Activated naive CD8-positive, alpha-beta T cell (primary cell): ENCODE data around the gene STXBP5.

ENCODE experiments used
- H3K27ac Mint-ChIP-seq: one replicate; pipeline ENCODE4 v1.8.0; 2021; ENCODE audit warnings: mixed read lengths
- H3K27me3 Mint-ChIP-seq: one replicate; pipeline ENCODE4 v1.8.0; 2021; ENCODE audit warnings: mixed read lengths
- H3K36me3 Mint-ChIP-seq: one replicate; pipeline ENCODE4 v1.8.0; 2021; ENCODE audit warnings: mixed read lengths
- H3K4me1 Mint-ChIP-seq: one replicate; pipeline ENCODE4 v1.8.0; 2021; ENCODE audit warnings: low read depth, mixed read lengths
- H3K4me3 Mint-ChIP-seq: one replicate; pipeline ENCODE4 v1.8.0; 2021; ENCODE audit warnings: mild to moderate bottlenecking, mixed read lengths
- H3K9me3 Mint-ChIP-seq: one replicate; pipeline ENCODE4 v1.8.0; 2021; ENCODE audit warnings: low read depth, mixed read lengths

Gene STXBP5

DNA sequence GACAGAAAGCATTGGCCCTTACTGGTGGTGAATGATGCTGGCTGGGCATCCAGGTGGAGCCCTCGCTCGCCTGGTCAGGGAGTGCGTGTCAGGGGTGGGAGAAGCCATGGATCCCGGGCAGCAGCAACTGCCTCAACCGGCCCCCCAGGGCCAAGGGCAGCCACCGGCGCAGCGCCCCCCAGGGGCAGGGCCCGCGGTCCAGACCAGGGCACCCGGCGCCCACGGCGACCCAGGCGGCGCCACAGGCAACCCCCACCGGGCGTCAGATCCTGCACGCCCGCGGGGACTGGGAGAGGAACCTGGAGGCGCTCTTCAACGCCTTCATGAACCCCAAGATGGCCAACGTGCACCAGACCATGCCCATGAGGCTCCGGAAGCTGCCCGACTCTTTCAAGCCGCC, 202.6 kb downstream of the STXBP5 start:
- Mint-ChIP-seq H3K36me3 (peaks cover 4% of the 10 kb centered on the region), H3K4me1 (no peaks in the 10 kb centered on the region), H3K27ac (no peak overlapping the region), H3K4me3 (no peak overlapping the region), H3K9me3 (peaks cover 16% of the 10 kb centered on the region), H3K27me3 (peaks cover 14% of the 10 kb centered on the region)

DNA sequence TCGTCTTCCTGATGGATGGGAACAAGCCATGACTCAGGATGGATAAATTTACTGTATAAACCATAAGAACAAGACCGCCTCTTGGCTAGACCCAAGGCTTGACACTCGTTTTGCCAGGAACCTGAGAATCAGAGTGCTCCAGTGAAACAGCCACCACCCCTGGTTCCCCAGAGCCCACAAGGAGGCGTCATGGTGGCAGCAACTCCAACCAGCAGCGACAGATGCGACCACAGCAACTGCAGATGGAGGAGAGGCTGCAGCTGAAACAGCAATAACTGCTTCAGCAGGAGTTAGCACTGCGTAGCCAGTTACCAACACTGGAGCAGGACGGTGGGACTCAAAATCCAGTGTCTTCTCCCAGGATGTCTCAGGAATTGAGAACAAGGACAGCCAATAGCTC, 203.4 kb downstream of the STXBP5 start:
- Mint-ChIP-seq H3K4me1 (no peaks in the 10 kb centered on the region), H3K9me3 (peaks cover 10% of the 10 kb centered on the region), H3K36me3 (peaks cover 2% of the 10 kb centered on the region), H3K4me3 (no peak overlapping the region), H3K27ac (no peak overlapping the region), H3K27me3 (peaks cover 19% of the 10 kb centered on the region)

DNA sequence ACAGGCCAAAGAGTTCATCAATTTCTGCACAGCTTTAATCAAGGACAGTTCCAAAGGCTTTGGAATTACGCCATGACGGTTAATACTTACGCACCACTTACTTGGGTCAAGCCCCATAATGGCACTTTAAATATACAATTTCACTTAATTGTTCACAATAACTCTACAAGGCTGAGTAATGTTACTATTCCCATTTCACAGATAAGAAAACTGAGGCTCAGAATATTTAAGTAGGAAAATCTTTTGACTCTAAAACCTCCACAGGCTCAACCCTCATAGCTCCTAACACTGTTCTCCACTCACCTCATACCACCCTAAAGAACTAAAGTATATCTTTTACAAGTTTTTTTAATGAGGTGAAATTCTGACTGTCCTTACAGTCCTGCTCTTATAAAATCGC, 212.4 kb downstream of the STXBP5 start:
- Mint-ChIP-seq H3K36me3 (no peaks in the 10 kb centered on the region), H3K27ac (no peak overlapping the region), H3K4me1 (no peaks in the 10 kb centered on the region), H3K27me3 (peaks cover 13% of the 10 kb centered on the region), H3K4me3 (no peak overlapping the region), H3K9me3 (no peaks in the 10 kb centered on the region)

DNA sequence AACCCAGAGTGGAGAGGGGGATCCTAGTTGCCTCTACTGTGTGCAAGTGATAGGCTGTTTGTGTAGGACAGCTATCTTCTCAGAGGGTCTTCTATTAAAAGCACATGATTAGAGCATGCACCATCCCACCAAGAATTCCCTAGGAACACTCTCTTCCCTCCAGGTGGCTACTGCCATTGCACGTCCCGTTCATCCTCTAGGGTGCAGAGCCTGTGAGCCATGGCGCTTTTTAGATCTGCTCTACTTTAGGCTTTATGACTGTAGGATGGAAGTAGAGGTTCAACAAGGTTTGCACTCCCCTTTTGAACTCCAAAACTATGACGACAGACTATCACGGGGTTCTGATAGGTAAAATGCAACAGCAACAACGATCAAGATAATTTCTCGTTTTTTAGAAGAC, 213.7 kb downstream of the STXBP5 start:
- H3K9me3 Mint-ChIP-seq, result no peaks in the 10 kb centered on the region
- H3K36me3 Mint-ChIP-seq, result no peaks in the 10 kb centered on the region
- peaks cover 7% of the 10 kb centered on the region for H3K27me3 Mint-ChIP-seq
- no peak overlapping the region for H3K27ac Mint-ChIP-seq
- H3K4me1 Mint-ChIP-seq, result no peaks in the 10 kb centered on the region
- H3K4me3 Mint-ChIP-seq, result no peak overlapping the region

DNA sequence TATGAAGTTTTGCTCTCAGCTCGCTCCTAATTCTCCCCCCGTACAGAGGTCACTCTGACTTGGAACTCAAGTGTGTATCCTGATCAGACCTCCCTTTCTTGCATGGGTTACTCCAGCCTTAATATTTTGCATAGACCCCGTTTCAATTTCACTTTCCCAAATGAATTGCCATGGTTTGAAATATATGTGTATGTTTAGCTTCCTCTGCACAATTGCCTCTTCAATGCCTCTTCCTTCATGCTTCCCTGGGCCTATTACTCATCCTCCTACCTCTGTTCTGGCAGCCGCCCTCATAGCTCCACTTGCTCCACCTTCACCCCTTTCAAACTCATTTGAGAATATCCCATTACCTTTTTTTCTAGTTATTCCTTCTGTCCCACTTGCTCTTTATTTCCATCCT, 214.3 kb downstream of the STXBP5 start:
- Mint-ChIP-seq H3K27me3 (peaks cover 7% of the 10 kb centered on the region), H3K36me3 (no peaks in the 10 kb centered on the region), H3K4me1 (no peaks in the 10 kb centered on the region), H3K4me3 (no peak overlapping the region), H3K9me3 (no peaks in the 10 kb centered on the region), H3K27ac (no peak overlapping the region)

DNA sequence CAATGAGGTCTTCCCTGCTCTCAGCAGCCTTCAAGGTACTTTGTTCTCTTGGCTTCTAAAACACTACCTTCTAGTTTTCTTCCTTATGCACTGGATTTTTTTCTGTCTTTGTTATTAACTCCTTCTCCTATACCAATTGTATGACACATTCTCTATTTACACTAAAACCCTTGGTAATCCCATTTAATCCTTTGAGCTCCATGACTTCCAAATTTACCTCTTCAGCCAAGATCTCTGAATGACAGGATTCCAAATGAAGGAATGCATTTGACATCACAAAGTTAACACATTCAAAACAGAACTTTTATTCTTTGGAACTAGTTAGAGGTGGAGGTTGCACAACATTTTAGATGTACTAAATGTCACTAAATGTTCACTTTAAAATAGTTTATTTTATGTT, 217.7 kb downstream of the STXBP5 start:
- H3K27ac Mint-ChIP-seq, result no peak overlapping the region
- H3K36me3 Mint-ChIP-seq, result peaks cover 2% of the 10 kb centered on the region
- no peaks in the 10 kb centered on the region for H3K9me3 Mint-ChIP-seq
- H3K4me3 Mint-ChIP-seq, result no peak overlapping the region
- no peaks in the 10 kb centered on the region for H3K4me1 Mint-ChIP-seq
- H3K27me3 Mint-ChIP-seq, result peaks cover 7% of the 10 kb centered on the region

DNA sequence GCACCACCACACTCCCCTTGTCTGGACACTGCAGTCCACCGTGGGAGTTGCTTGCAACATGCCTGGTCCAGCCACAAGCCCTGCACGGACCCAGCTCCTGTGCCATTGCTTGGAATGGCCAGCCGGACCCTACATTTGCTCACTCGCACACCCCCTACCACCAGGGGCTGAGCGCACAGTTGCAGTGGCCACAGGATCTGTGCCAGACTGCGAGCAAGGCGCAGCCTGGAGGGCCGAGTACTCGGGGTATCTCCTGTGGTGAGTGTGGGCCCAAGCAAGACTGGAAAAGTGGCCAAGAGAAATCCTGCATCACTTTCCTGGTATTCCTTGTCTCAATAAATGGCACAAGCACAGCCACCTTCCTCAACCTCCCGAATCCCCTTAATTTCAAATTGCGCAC, 218.9 kb downstream of the STXBP5 start:
- no peaks in the 10 kb centered on the region for H3K9me3 Mint-ChIP-seq
- no peak overlapping the region for H3K27ac Mint-ChIP-seq
- H3K27me3 Mint-ChIP-seq, result peaks cover 7% of the 10 kb centered on the region
- no peaks in the 10 kb centered on the region for H3K4me1 Mint-ChIP-seq
- peaks cover 2% of the 10 kb centered on the region for H3K36me3 Mint-ChIP-seq
- H3K4me3 Mint-ChIP-seq, result no peak overlapping the region

DNA sequence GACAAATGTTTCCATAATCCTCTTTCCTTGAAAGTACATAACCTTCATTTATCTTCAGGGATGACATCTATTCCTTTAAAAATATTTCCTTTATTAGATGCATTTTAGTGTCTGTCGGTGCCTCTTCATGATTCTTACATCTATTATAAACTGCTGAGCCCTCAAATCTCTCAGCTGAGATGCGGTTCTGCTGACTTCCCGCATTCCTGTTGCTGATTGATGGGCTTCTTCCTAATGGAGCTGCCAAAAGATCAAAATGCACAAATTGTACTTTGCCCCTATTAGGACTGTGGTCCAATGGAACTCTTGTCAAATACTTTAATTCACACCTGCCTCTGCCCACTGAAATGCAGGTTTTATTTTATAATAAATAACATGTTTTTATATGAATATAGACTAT, 225.6 kb downstream of the STXBP5 start:
- H3K27me3 Mint-ChIP-seq, result peaks cover 1% of the 10 kb centered on the region
- H3K36me3 Mint-ChIP-seq, result peaks cover 2% of the 10 kb centered on the region
- H3K4me3 Mint-ChIP-seq, result no peak overlapping the region
- no peak overlapping the region for H3K27ac Mint-ChIP-seq
- H3K4me1 Mint-ChIP-seq, result no peaks in the 10 kb centered on the region
- no peaks in the 10 kb centered on the region for H3K9me3 Mint-ChIP-seq

DNA sequence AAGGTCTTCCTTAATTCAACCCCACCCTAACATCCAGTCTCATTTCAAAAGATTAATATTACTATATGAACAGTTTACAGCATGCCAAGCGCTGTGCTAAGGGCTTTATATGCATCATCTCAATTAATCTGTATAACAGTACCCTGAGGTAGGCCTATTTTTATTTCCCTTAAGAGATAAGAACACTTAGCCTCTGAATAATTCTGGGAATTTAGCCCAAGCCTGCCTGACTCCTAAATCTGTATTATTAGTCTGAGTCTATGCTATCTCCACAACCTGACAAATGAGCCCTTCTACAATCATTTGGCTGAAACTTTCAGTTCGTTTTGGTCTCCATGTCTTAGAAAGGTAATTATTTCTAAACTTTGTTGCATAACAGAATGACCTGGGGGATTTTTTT, 226.6 kb downstream of the STXBP5 start:
- Mint-ChIP-seq H3K36me3 (peaks cover under 1% of the 10 kb centered on the region), H3K9me3 (no peaks in the 10 kb centered on the region), H3K4me3 (no peak overlapping the region), H3K4me1 (no peaks in the 10 kb centered on the region), H3K27ac (no peak overlapping the region), H3K27me3 (no peaks in the 10 kb centered on the region)

DNA sequence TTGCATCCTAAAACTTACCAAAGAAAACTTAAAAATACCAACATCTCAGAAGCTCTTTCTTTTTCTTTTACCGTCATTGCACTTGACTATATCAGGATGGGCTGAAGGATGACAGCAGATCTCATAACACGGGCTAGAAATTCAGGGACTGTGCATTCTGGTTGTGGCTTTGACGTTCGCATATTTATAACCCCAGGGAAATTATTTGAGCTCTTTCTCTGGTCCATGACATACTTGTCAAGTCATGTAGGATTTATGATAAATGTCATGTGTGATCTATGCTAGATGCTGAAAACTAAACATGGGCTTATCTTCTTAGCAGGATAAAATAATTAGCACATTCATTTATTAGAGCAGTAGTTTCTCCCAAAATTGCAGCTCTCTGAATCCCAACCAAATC, 229.9 kb downstream of the STXBP5 start:
- no peak overlapping the region for H3K4me3 Mint-ChIP-seq
- no peaks in the 10 kb centered on the region for H3K9me3 Mint-ChIP-seq
- H3K4me1 Mint-ChIP-seq, result no peaks in the 10 kb centered on the region
- H3K27ac Mint-ChIP-seq, result no peak overlapping the region
- peaks cover 2% of the 10 kb centered on the region for H3K27me3 Mint-ChIP-seq
- no peaks in the 10 kb centered on the region for H3K36me3 Mint-ChIP-seq

DNA sequence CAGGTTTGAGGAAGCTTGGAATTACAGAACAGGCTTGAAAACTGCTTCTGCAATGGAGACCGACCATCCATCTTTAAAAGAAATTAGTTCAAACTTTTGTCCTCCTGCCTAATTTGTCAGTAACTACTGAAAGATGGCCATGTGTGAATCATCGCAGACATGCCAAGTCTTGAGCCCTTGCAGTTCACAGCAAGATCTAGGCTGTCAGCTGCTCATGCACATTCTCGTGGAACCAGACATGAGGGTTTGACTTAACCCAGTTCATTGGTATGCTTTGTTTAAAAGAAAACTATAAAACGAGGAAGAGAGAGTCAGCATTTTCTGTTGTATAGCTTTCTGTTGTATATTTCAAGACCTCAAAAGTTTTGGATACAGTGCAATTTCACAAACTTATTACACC, 230.3 kb downstream of the STXBP5 start:
- Mint-ChIP-seq H3K36me3 (no peaks in the 10 kb centered on the region), H3K27me3 (peaks cover 2% of the 10 kb centered on the region), H3K4me1 (no peaks in the 10 kb centered on the region), H3K27ac (no peak overlapping the region), H3K9me3 (no peaks in the 10 kb centered on the region), H3K4me3 (no peak overlapping the region)

DNA sequence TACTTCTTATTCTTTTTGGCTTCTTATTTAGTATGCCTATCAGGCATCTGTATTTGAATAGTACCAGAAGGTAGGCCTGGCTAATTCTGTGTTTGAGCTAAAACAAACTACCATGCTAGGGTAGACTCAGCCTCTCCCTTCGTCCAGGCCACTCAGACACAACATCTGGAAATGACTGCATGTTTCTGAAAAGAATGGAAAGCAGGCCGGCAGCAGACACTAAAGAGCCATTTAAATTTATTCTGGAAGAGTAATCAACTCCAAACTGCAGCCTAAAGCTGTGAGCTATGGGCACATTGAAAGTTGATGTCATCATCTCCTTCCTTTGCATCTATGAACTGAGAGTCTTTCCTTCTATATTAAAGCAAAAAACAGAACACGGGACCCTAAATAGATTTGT, 233.4 kb downstream of the STXBP5 start:
- H3K36me3 Mint-ChIP-seq, result no peaks in the 10 kb centered on the region
- no peak overlapping the region for H3K4me3 Mint-ChIP-seq
- H3K4me1 Mint-ChIP-seq, result no peaks in the 10 kb centered on the region
- H3K27ac Mint-ChIP-seq, result no peak overlapping the region
- H3K9me3 Mint-ChIP-seq, result no peaks in the 10 kb centered on the region
- peaks cover 2% of the 10 kb centered on the region for H3K27me3 Mint-ChIP-seq

DNA sequence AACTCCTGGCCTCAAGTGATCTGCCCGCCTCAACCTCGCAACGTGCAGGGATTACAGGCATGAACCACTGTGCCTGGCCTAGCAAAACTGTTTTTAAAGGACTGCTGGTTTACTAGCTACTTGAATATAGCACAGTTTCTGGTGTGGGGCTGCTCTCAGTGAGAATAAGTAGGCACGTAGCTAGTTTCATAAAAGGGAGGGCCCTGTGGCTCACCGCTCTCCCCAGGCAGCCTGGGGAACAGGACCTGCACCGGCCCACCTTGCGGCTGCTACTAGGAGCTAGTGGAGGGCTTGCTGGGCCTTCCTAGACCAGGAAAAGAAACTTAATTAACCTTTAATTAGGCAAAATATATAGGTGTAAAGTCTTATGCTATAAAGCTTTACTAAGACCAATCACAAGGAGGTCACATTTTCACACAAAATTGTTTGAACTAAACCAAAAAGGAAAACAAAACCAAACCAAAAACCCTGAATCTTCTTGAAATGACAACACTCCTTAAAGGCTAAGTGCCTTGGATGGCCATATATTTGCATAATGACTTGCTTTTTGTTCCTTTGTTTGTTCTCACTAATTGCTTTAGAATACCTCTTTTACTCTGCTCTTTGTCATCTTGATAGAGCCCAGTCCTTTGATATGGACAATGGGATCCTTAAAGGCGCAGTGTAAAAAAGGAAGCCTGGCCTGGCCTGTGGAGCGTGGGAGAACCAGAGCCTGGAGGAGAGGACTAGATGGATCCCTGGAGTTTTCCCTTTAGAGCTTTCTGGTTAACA, 234.7 kb downstream of the STXBP5 start:
- no peaks in the 10 kb centered on the region for H3K36me3 Mint-ChIP-seq
- no peak overlapping the region for H3K27ac Mint-ChIP-seq
- H3K9me3 Mint-ChIP-seq, result no peaks in the 10 kb centered on the region
- no peaks in the 10 kb centered on the region for H3K4me1 Mint-ChIP-seq
- H3K4me3 Mint-ChIP-seq, result no peak overlapping the region
- H3K27me3 Mint-ChIP-seq, result peaks cover 2% of the 10 kb centered on the region
